HG03457 (cell line): ENCODE results near the gene CLEC4M.

Source experiments
- ATAC-seq: cut with Tn5 transposase; IDR thresholded peaks from one replicate; pipeline ENCODE4 v1.9.1; 2021; ENCODE audit warnings: moderate number of reproducible peaks; ENCODE audit not compliant: unreplicated experiment

CLEC4M gene

GRCh38 chr19:7762719-7763293, at the start of gene CLEC4M:
TSS of gene CLEC4M (plus strand) at chr19:7763243. CDS start at chr19:7763267, 24 bp downstream.
- ATAC-seq = no peak

- ATAC-seq = no peak
These were observed 47.4 kb upstream of the CLEC4M start for GRCh38 chr19:7715671-7716070.

GRCh38 chr19:7716762-7717161, 46.3 kb upstream of the CLEC4M start:
- no peak for ATAC-seq

GRCh38 chr19:7718668-7719067, 44.4 kb upstream of the CLEC4M start:
- ATAC-seq = no peak

GRCh38 chr19:7720351-7720750, 42.7 kb upstream of the CLEC4M start:
- ATAC-seq = no peak

- no peak for ATAC-seq
These were observed 40.8 kb upstream of the CLEC4M start for GRCh38 chr19:7722231-7722651.

GRCh38 chr19:7725791-7726190, 37.3 kb upstream of the CLEC4M start:
- ATAC-seq = no peak

GRCh38 chr19:7729211-7729610, 33.8 kb upstream of the CLEC4M start:
- no peak for ATAC-seq

- no peak for ATAC-seq
These were observed 33.2 kb upstream of the CLEC4M start for GRCh38 chr19:7729831-7730285.

- no peak for ATAC-seq
These were observed 32.5 kb upstream of the CLEC4M start for GRCh38 chr19:7730286-7731217.

- ATAC-seq = no peak
These were observed 31.8 kb upstream of the CLEC4M start for GRCh38 chr19:7731218-7731595.

- ATAC-seq = no peak
These were observed 31.4 kb upstream of the CLEC4M start for GRCh38 chr19:7731615-7732014.

- ATAC-seq = no peak
These were observed 31.0 kb upstream of the CLEC4M start, which contains the start of gene CLEC4G for GRCh38 chr19:7732045-7732444. TSS of gene CLEC4G (minus strand) at chr19:7732110. CDS start at chr19:7732102, 8 bp downstream.

- no peak for ATAC-seq
These were observed 29.7 kb upstream of the CLEC4M start for GRCh38 chr19:7733376-7733775.

GRCh38 chr19:7734220-7735203, 28.5 kb upstream of the CLEC4M start:
- no peak for ATAC-seq

GRCh38 chr19:7736148-7736547, 26.9 kb upstream of the CLEC4M start:
- no peak for ATAC-seq

- ATAC-seq = no peak
These were observed 25.8 kb upstream of the CLEC4M start for GRCh38 chr19:7737215-7737614.

- ATAC-seq = no peak
These were observed 25.0 kb upstream of the CLEC4M start for GRCh38 chr19:7738023-7738422.

- ATAC-seq = no peak
These were observed 23.8 kb upstream of the CLEC4M start for GRCh38 chr19:7739211-7739755.

- no peak for ATAC-seq
These were observed 23.0 kb upstream of the CLEC4M start for GRCh38 chr19:7739801-7740681.
